SK-N-SH (cell line): Measurements from ENCODE around the gene RNU1-2. TPM values are rescaled to one million over a fixed set of nuclear protein-coding genes. Genes with fewer than 3 reads are reported as not detected.
"Not testable (repeated sequence)": the region's sequence is repeated elsewhere in the genome, so short reads cannot be mapped to it uniquely, and the experiment has no call there.

ENCODE experiments used
- CTCF ChIA-PET: fragments of 300-600, 350-600 bp; formaldehyde crosslinking; extraction: SDS; loops from one replicate; lab custom pipeline; 2021; lab: Yijun Ruan, JAX
- POLR2A ChIA-PET: fragments of 350-600 bp; sonication (Branson Sonifier 250); formaldehyde crosslinking; extraction: SDS; loops from one replicate; lab custom pipeline; 2020; ENCODE audit warnings: antibody characterized with exemption, inconsistent platforms; lab: Yijun Ruan, JAX
- DNase-seq: peaks from one replicate; pipeline ENCODE4 v3.0.0; 2012
- H2AFZ ChIP-seq: fragments of 200-600 bp; sonication (generic); 2 replicates; pipeline ENCODE4 v1.8.1; 2016; ENCODE audit warnings: antibody characterized with exemption, mild to moderate bottlenecking, low read depth
- H3F3A ChIP-seq: fragments of 200-600 bp; sonication (generic); replicated peaks from 2 replicates; pipeline ENCODE3; 2016; ENCODE audit warnings: antibody characterized with exemption, mild to moderate bottlenecking; ENCODE audit not compliant: insufficient read depth
- H3K27ac ChIP-seq, 2 experiments: fragments of 200-500 bp in 1 of 2; fragments of 200-600 bp in 1 of 2; sonication (Bioruptor generic) in 1 of 2; sonication (generic), shearing (Covaris generic) in 1 of 2; 2 replicates each; pipeline versions ENCODE4 v1.5.1 to v1.6.1; 2014 to 2016; ENCODE audit warnings: low read depth in 2 of 2, inconsistent platforms in 1 of 2, low read length in 1 of 2, mild to moderate bottlenecking in 1 of 2, mixed read lengths in 1 of 2
- H3K27me3 ChIP-seq: fragments of 200-600 bp; sonication (generic), shearing (Covaris generic); 2 replicates; pipeline ENCODE4 v1.6.1; 2016; ENCODE audit warnings: mixed run types; ENCODE audit not compliant: insufficient read depth
- H3K36me3 ChIP-seq, 2 experiments: fragments of 200-500 bp in 1 of 2; fragments of 200-600 bp in 1 of 2; sonication (Bioruptor generic) in 1 of 2; sonication (generic) in 1 of 2; replicated peaks in 1 of 2; 2 replicates each; pipeline versions ENCODE3 to v1.5.1; 2014 to 2016; ENCODE audit warnings: low read length in 1 of 2, mild to moderate bottlenecking in 1 of 2; ENCODE audit not compliant: insufficient read depth in 2 of 2, control insufficient read depth in 1 of 2
- H3K4me1 ChIP-seq, 2 experiments: fragments of 200-500 bp in 1 of 2; fragments of 200-600 bp in 1 of 2; sonication (Bioruptor generic) in 1 of 2; sonication (generic), shearing (Covaris generic) in 1 of 2; 2 replicates each; pipeline versions ENCODE4 v1.5.1 to v1.6.1; 2014 to 2016; ENCODE audit warnings: low read depth in 1 of 2, low read length in 1 of 2, mixed run types in 1 of 2; ENCODE audit not compliant: insufficient read depth in 2 of 2, control insufficient read depth in 1 of 2
- H3K4me2 ChIP-seq: fragments of 200-600 bp; sonication (generic), shearing (Covaris generic); 2 replicates; pipeline ENCODE4 v1.6.1; 2017; ENCODE audit warnings: mixed run types
- H3K4me3 ChIP-seq, 2 experiments: fragments of 200-500 bp in 1 of 2; fragments of 200-600 bp in 1 of 2; sonication (Bioruptor generic) in 1 of 2; sonication (generic), shearing (Covaris generic) in 1 of 2; 2 replicates each; pipeline versions ENCODE4 v1.5.1 to v1.8.1; 2014 to 2016; ENCODE audit warnings: low read depth in 2 of 2, inconsistent platforms in 1 of 2, low read length in 1 of 2, mild to moderate bottlenecking in 1 of 2, mixed read lengths in 1 of 2, moderate library complexity in 1 of 2
- H3K79me2 ChIP-seq: fragments of 200-600 bp; sonication (generic); 2 replicates; pipeline ENCODE4 v1.8.1; 2017; ENCODE audit warnings: mild to moderate bottlenecking; ENCODE audit not compliant: insufficient read depth
- H3K9ac ChIP-seq: fragments of 200-600 bp; sonication (generic); 2 replicates; pipeline ENCODE4 v1.6.1; 2017; ENCODE audit warnings: mixed run types
- H3K9me2 ChIP-seq: fragments of 200-600 bp; sonication (generic); 2 replicates; pipeline ENCODE4 v1.6.1; 2017; ENCODE audit warnings: mixed run types
- H3K9me3 ChIP-seq: fragments of 200-600 bp; sonication (generic); 2 replicates; pipeline ENCODE4 v1.6.1; 2017; ENCODE audit warnings: mixed run types, mild to moderate bottlenecking, moderate library complexity
- H4K20me1 ChIP-seq: fragments of 200-600 bp; sonication (generic); 2 replicates; pipeline ENCODE4 v1.6.1; 2017; ENCODE audit warnings: mild to moderate bottlenecking, mixed run types; ENCODE audit not compliant: insufficient read depth
- CHD2 ChIP-seq: fragments of 150-350 bp; IDR thresholded peaks from 2 replicates; pipeline ENCODE4 v1.6.1; 2018; ENCODE audit warnings: low read length; ENCODE audit not compliant: partially characterized antibody
- ELF1 ChIP-seq: IDR thresholded peaks from 2 replicates; pipeline ENCODE4 v1.4.0; 2012
- EP300 ChIP-seq, 2 experiments: IDR thresholded peaks; 2 replicates each; pipeline versions ENCODE4 v1.4.0 to v1.6.1; 2012; ENCODE audit warnings: borderline replicate concordance in 1 of 2, low read depth in 1 of 2, low read length in 1 of 2
- FOXM1 ChIP-seq: IDR thresholded peaks from 2 replicates; pipeline ENCODE4 v1.4.0; 2012; ENCODE audit warnings: low read depth, mild to moderate bottlenecking
- GABPA ChIP-seq: IDR thresholded peaks from 2 replicates; pipeline ENCODE4 v1.4.0; 2012; ENCODE audit warnings: low read depth, mild to moderate bottlenecking
- JUND ChIP-seq: IDR thresholded peaks from 2 replicates; pipeline ENCODE4 v1.4.0; 2012
- MEF2A ChIP-seq: IDR thresholded peaks from 2 replicates; pipeline ENCODE4 v1.4.0; 2012; ENCODE audit warnings: low read depth, borderline replicate concordance
- MXI1 ChIP-seq: IDR thresholded peaks from 2 replicates; pipeline ENCODE4 v1.6.1; 2012; ENCODE audit warnings: mild to moderate bottlenecking, low read depth, low read length, improper control_type of control experiment
- NFIC ChIP-seq: IDR thresholded peaks from 2 replicates; pipeline ENCODE4 v1.4.0; 2012; ENCODE audit warnings: borderline replicate concordance
- POLR2AphosphoS5 ChIP-seq: IDR thresholded peaks from 2 replicates; pipeline ENCODE4 v1.6.1; 2012; ENCODE audit warnings: low read depth, low read length
- RCOR1 ChIP-seq: fragments of 150-350 bp; IDR thresholded peaks from 2 replicates; pipeline ENCODE4 v1.6.1; 2017; ENCODE audit warnings: antibody characterized with exemption, low read length
- REST ChIP-seq: IDR thresholded peaks from 2 replicates; pipeline ENCODE4 v1.6.1; 2012; ENCODE audit warnings: mild to moderate bottlenecking, low read depth, low read length, moderate library complexity
- SIN3A ChIP-seq: IDR thresholded peaks from 2 replicates; pipeline ENCODE4 v1.6.1; 2012; ENCODE audit warnings: low read depth, mild to moderate bottlenecking, low read length, moderate library complexity, borderline replicate concordance
- TAF1 ChIP-seq: IDR thresholded peaks from 2 replicates; pipeline ENCODE4 v1.6.1; 2012; ENCODE audit warnings: low read depth, mild to moderate bottlenecking, low read length, moderate library complexity, borderline replicate concordance
- TCF12 ChIP-seq: IDR thresholded peaks from 2 replicates; pipeline ENCODE4 v1.4.0; 2012
- TEAD4 ChIP-seq: IDR thresholded peaks from 2 replicates; pipeline ENCODE4 v1.4.0; 2012; ENCODE audit warnings: mild to moderate bottlenecking, borderline replicate concordance; ENCODE audit not compliant: insufficient read depth
- YY1 ChIP-seq: IDR thresholded peaks from 2 replicates; pipeline ENCODE4 v1.4.0; 2012; ENCODE audit warnings: low read depth, mild to moderate bottlenecking
- WGBS: methylation state at CpG from one replicate; pipeline ENCODE4 v1.1.6; 2017; ENCODE audit warnings: low lambda C conversion rate; 5-methylcytosine and 5-hydroxymethylcytosine counted together
- polyA plus RNA-seq, 3 experiments: library from polyadenylated mRNA; depleted of rRNA; stranded (reverse); fragments of >200 nt; gene quantifications; 2 replicates each; pipeline ENCODE4 v1.2.3, GENCODE V29; 2012
- TF ChIP-seq, protein P1 (sequence below): IDR thresholded peaks from 2 replicates; pipeline ENCODE4 v1.4.0; 2012; ENCODE audit warnings: low read depth, borderline replicate concordance
- TF ChIP-seq, protein P2 (sequence below): IDR thresholded peaks from 2 replicates; pipeline ENCODE4; 2012

The RNU1-2 gene
- not detected in 2 replicates for polyA plus RNA-seq (2012; rRNA removed)
- not detected in 2 replicates for polyA plus RNA-seq (2012; cell fraction: cytosol; rRNA removed)
- not detected in 2 replicates for polyA plus RNA-seq (2012; cell fraction: nucleus; rRNA removed)

DNA sequence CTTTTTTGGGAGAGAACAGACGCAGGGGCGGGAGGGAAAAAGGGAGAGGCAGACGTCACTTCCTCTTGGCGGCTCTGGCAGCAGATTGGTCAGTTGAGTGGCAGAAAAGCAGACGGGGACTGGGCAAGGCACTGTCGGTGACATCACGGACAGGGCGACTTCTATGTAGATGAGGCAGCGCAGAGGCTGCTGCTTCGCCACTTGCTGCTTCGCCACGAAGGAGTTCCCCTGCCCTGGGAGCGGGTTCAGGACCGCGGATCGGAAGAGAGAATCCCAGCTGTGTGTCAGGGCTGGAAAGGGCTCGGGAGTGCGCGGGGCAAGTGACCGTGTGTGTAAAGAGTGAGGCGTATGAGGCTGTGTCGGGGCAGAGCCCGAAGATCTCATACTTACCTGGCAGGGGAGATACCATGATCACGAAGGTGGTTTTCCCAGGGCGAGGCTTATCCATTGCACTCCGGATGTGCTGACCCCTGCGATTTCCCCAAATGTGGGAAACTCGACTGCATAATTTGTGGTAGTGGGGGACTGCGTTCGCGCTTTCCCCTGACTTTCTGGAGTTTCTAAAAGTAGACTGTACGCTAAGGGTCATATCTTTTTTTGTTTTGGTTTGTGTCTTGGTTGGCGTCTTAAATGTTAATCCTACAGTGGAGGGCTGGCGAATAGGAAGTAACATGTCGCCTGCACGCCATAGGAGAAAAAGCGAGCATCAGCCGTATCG lies at the start of gene RNU1-2:
Gene RNU1-2 (plus strand): TSS at position 383 of the 718 bp plus-strand sequence.
- Histone ChIP-seq H3K27ac (peak within 1 kb of the TSS; percentile 58 to 94), H3K4me2 (peak within 1 kb of the TSS; percentile 77), H3K4me3 (peak within 1 kb of the TSS; percentile 34 to 47), H3F3A (peaks cover 24% of the 10 kb centered on the region), H3K9ac (peak within 1 kb of the TSS; percentile 80), H2AFZ (peak within 1 kb of the TSS; percentile 96)
- peak; percentile 73 for TF ChIP-seq CHD2
- TF ChIP-seq MXI1 = peak; percentile 68; the same call in 1 of the 2 replicates
- TF ChIP-seq EP300 (IDR thresholded peaks at IDR 0.05; ENCODE audit: borderline replicate concordance in 1 of 2, low read depth in 1 of 2, low read length in 1 of 2) = peak in 1 of 2 experiments; percentile 24; a peak in 1 of 4 replicates
- 0 out of 2 replicates have a peak, but pooled peaks have one; percentile 17 for TF ChIP-seq RCOR1
- TF ChIP-seq REST = 0 out of 2 replicates have a peak, but pooled peaks have one; percentile 23
- TF ChIP-seq FOXM1 = 0 out of 2 replicates have a peak, but pooled peaks have one; percentile 31
- peak; percentile 38 for TF ChIP-seq JUND
- TF ChIP-seq, protein P1, sequence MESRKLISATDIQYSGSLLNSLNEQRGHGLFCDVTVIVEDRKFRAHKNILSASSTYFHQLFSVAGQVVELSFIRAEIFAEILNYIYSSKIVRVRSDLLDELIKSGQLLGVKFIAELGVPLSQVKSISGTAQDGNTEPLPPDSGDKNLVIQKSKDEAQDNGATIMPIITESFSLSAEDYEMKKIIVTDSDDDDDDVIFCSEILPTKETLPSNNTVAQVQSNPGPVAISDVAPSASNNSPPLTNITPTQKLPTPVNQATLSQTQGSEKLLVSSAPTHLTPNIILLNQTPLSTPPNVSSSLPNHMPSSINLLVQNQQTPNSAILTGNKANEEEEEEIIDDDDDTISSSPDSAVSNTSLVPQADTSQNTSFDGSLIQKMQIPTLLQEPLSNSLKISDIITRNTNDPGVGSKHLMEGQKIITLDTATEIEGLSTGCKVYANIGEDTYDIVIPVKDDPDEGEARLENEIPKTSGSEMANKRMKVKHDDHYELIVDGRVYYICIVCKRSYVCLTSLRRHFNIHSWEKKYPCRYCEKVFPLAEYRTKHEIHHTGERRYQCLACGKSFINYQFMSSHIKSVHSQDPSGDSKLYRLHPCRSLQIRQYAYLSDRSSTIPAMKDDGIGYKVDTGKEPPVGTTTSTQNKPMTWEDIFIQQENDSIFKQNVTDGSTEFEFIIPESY = peak; percentile 92
- TF ChIP-seq MEF2A = peak; percentile 19; the same call in 1 of the 2 replicates
- peak; percentile 13; the same call in 1 of the 2 replicates for TF ChIP-seq NFIC
- TF ChIP-seq TEAD4 = peak; percentile 68; the same call in 1 of the 2 replicates
- TF ChIP-seq TCF12 = peak; percentile 44; the same call in 1 of the 2 replicates
- peak; percentile 55 for TF ChIP-seq GABPA
- peak; percentile 71; the same call in 1 of the 2 replicates for TF ChIP-seq YY1
- peak; percentile 99 for TF ChIP-seq SIN3A
- TF ChIP-seq, protein P2, sequence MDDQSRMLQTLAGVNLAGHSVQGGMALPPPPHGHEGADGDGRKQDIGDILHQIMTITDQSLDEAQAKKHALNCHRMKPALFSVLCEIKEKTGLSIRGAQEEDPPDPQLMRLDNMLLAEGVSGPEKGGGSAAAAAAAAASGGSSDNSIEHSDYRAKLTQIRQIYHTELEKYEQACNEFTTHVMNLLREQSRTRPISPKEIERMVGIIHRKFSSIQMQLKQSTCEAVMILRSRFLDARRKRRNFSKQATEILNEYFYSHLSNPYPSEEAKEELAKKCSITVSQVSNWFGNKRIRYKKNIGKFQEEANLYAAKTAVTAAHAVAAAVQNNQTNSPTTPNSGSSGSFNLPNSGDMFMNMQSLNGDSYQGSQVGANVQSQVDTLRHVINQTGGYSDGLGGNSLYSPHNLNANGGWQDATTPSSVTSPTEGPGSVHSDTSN = peak; percentile 57
- TF ChIP-seq POLR2AphosphoS5 = peak; percentile 99
- TF ChIP-seq TAF1 = peak; percentile 59
- TF ChIP-seq ELF1 = peak; percentile 39; the same call in 1 of the 2 replicates
- H4K20me1 ChIP-seq, H3K79me2 ChIP-seq, H3K9me3 ChIP-seq, H3K27me3 ChIP-seq, H3K36me3 ChIP-seq, CTCF ChIA-PET, H3K4me1 ChIP-seq, H3K9me2 ChIP-seq: not testable (repeated sequence)
- peak; percentile 56 for DNase-seq
- WGBS = 3% methylated on average over 14 of the region's 39 CpGs
- POLR2A ChIA-PET = interaction anchor here (1.7 kb wide), 1 partner anchor 10 kb away, joined by 14 read pairs; no protein-coding TSS in a partner anchor

DNA sequence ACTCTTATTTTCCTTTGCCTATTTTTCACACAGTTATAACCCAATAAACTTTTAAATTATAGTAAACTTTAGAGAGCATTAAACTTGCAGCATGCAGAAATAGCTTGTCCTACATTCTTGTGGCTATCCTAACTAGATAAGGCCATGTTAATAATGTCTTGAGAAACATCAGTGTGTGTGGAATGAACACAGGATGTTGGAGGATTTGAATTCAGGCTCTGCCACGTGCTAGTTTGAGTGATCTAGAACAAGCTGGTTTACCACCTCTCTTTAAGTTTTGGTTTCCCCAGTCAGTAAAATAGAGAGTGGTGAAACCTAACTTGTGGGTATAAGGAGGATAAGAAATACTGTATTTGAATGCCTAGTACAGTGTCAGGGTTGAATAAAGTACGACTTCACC lies 39.6 kb upstream of the RNU1-2 start:
- H3K4me3 ChIP-seq, H3K9me2 ChIP-seq, POLR2A ChIA-PET, H2AFZ ChIP-seq, H3K79me2 ChIP-seq, H4K20me1 ChIP-seq, H3K9me3 ChIP-seq, H3K27me3 ChIP-seq, DNase-seq, H3K27ac ChIP-seq, CTCF ChIA-PET, H3K9ac ChIP-seq, H3K4me2 ChIP-seq, H3F3A ChIP-seq, H3K36me3 ChIP-seq, H3K4me1 ChIP-seq: not testable (repeated sequence)
- WGBS = 35% methylated on average over 2 of the region's 2 CpGs
